ENCODE data around the gene SCLT1.

The SCLT1 gene

GRCh38 chr4:128841402-128841801 is 251.9 kb downstream of the SCLT1 start:
- TF ChIP-seq GATA3 (IDR thresholded peaks at IDR 0.05; ENCODE audit: low read depth, low read length) (no peak), GATA2 (IDR thresholded peaks at IDR 0.05; ENCODE audit: low read depth, low read length) (no peak)

DNA sequence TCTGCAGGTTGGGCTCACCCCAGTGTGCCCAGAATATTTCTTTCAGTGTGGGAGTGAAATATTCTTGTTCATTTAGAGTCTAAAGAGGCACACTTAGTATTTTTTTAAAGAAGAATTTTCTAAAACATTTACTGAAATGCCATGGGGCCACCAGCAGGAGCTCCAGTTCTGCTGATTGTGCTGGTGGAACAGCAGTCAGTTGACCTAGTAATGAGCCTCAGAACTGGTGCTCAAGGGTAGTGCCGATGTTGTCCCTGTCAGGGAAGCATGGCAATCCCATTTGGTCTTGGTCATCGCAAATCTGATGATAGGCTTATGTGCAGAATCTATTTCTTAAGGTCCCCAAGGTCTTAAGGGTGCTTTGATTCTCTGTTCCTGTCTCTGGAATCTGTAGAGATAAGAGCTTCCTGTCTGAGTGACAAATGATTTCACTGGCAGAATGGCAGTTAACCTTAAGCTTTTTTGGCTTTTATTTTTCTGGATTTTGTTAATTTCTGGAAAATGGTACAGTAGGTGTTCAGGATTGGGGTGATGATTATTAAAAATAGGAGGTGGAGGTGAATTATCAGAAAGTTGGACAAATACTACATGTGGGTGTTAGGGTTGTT is 252.5 kb downstream of the SCLT1 start:
- TF ChIP-seq GATA3 (IDR thresholded peaks at IDR 0.05; ENCODE audit: low read depth, low read length) (no peak), GATA2 (IDR thresholded peaks at IDR 0.05; ENCODE audit: low read depth, low read length) (no peak)

DNA sequence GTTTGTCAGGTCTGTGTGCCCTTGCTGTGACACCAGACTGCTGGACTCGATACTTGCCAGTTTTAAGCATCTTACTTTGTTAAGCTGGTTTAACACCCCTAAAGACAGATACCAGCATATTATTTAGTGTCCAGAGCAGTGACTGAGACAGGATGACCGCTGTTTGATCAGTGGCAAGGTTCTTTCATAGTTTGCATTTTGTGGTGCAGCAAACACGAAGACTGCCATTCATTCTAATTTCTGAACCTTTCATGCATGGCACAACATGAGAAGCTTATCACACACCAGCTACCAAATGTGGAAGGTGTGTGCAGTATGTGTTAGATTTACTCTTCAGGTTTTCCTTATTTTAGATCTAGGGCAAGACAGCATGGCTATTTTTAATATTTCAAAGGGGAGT is 255.7 kb downstream of the SCLT1 start:
- TF ChIP-seq GATA2 (IDR thresholded peaks at IDR 0.05; ENCODE audit: low read depth, low read length) = no peak
- TF ChIP-seq GATA3 (IDR thresholded peaks at IDR 0.05; ENCODE audit: low read depth, low read length) = no peak

DNA sequence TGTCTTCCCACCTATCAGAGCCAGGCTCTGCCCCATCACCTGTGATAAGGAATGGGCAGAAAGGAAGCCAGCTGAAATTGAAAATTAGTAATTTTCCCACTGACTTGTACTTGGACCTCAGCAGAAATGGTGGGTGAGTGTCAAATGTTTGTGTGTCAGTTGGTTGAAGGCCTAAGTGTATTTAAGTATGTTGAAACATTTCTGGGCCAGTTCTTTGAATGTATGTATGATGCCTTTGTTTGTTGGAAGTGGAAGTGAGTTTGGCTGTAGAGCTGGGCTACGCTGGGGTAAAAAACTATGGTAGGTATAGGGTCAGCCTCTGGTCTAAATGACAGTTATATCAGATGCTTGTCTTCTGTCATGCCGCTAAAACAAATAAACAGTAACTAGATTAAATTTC is 256.1 kb downstream of the SCLT1 start:
- no peak for TF ChIP-seq GATA3 (IDR thresholded peaks at IDR 0.05; ENCODE audit: low read depth, low read length)
- no peak for TF ChIP-seq GATA2 (IDR thresholded peaks at IDR 0.05; ENCODE audit: low read depth, low read length)

GRCh38 chr4:128835498-128836222 is 257.7 kb downstream of the SCLT1 start:
- TF ChIP-seq GATA2 (IDR thresholded peaks at IDR 0.05; ENCODE audit: low read depth, low read length) (no peak), GATA3 (IDR thresholded peaks at IDR 0.05; ENCODE audit: low read depth, low read length) (no peak)

All from SH-SY5Y (cell line).